ENCODE data around the gene C16orf46. TPM values are rescaled to one million over a fixed set of nuclear protein-coding genes. Genes with fewer than 3 reads are reported as not detected.
A peak's percentile ranks its signal among the peaks of the same experiment; 100 is the strongest.

Gene C16orf46
- total and polyA plus RNA-seq, 9 of the 15 experiments (the other 6 are each of a cell fraction or from before 2014, with no cell fraction given) = 0.10 to 0.98 (median 0.41) TPM; not detected in 1

DNA sequence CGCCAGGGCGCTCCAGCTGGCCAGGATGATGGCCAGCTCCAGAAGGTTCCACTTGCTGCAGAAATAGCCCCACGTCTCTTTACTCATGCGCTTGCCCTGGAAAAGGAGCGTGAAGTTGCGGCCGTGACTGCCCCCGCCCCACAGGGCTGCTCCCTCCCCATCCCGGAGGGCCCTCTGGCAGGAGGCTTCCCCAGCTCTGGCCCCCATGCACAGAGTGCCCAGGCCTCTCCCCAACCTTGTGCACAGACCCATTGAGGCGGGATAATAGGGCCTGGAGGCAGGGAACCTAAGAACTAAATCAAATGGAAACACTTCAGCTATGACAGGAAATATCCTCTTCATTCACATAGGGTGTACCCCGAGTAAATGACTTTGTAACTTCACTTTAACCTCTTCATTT lies 40.4 kb upstream of the C16orf46 start:
- WGBS (ENCODE audit: insufficient coverage, low coverage, missing lambda C conversion rate) = 2% methylated on average over 11 of the region's 11 CpGs
- H3K27me3 ChIP-seq (ENCODE audit: control insufficient read depth in 2 of 2, insufficient read depth in 2 of 2, low read length in 2 of 2) = peaks cover 55 to 80% of the 10 kb centered on the region in 2 experiments

GRCh38 chr16:81116285-81116684 lies 39.2 kb upstream of the C16orf46 start:
- WGBS (ENCODE audit: insufficient coverage, low coverage, missing lambda C conversion rate) = 4% methylated on average over 9 of the region's 9 CpGs

More for the DNA sequence above, 40.4 kb upstream of the C16orf46 start:
- intact Hi-C loops (cut with micrococcal nuclease) = no loop called here
- in situ Hi-C loops (cut with MboI) = no loop called here
- Histone ChIP-seq H3K79me2 (ENCODE audit: control insufficient read depth, insufficient read depth, low read length) (no peaks in the 10 kb centered on the region), H3K4me3 (no peak overlapping the region), H3K27ac (ENCODE audit: extremely low read depth, low read depth, low read length) (no peak overlapping the region), H3K9me3 (replicated peaks; ENCODE audit: control insufficient read depth, insufficient read depth, low read depth, low read length) (no peaks in the 10 kb centered on the region), H3K36me3 (ENCODE audit: control insufficient read depth, insufficient read depth, low read length) (no peaks in the 10 kb centered on the region), H3K4me2 (ENCODE audit: insufficient read depth, low read length) (no peak overlapping the region), H3K9ac (ENCODE audit: insufficient read depth in 1 of 2, low read depth in 2 of 2, low read length in 2 of 2) (no peak overlapping the region; a peak in 1 of 4 replicates), H3K4me1 (replicated peaks in 1 of 2; ENCODE audit: control insufficient read depth in 2 of 2, insufficient read depth in 2 of 2, low read length in 2 of 2) (peaks cover 0 to 3% of the 10 kb centered on the region in 2 experiments; a peak in 2 of 5 replicates), H4K20me1 (replicated peaks; ENCODE audit: control insufficient read depth, insufficient read depth, low read length) (no peaks in the 10 kb centered on the region), H3K9me1 (ENCODE audit: control insufficient read depth, insufficient read depth, low read length) (no peaks in the 10 kb centered on the region), H2AFZ (ENCODE audit: low read depth, low read length) (no peak overlapping the region)
- no peak for DNase-seq (ENCODE audit: extremely low read depth in 1 of 4, low spot score in 3 of 4)
- no TSS peak for BruUV-seq (replicated peaks)
- ATAC-seq = peak; percentile 29
- CTCF ChIA-PET (ENCODE audit: low intra/inter-chr PET ratio) = interaction anchor here (0.5 to 0.6 kb wide), 2 partner anchors 22 to 486 kb away, joined by 3 read pairs; no protein-coding TSS in a partner anchor
- FAIRE-seq = no peak
- TF ChIP-seq GATAD2A (IDR thresholded peaks at IDR 0.05) = no peak
- no peak for TF ChIP-seq ZNF174 (CRISPR knock-in tag; IDR thresholded peaks at IDR 0.05)
- TF ChIP-seq FOXJ2 (tag; IDR thresholded peaks at IDR 0.05) = no peak
- POLR2A ChIA-PET = no interaction called here

More at GRCh38 chr16:81116285-81116684, 39.2 kb upstream of the C16orf46 start:
- no peak for FAIRE-seq
- Histone ChIP-seq H3K4me3 (no peak overlapping the region), H3K27me3 (ENCODE audit: control insufficient read depth in 2 of 2, insufficient read depth in 2 of 2, low read length in 2 of 2) (peaks cover 58 to 83% of the 10 kb centered on the region in 2 experiments), H2AFZ (ENCODE audit: low read depth, low read length) (no peak overlapping the region), H3K9ac (ENCODE audit: insufficient read depth in 1 of 2, low read depth in 2 of 2, low read length in 2 of 2) (no peak overlapping the region), H3K9me1 (ENCODE audit: control insufficient read depth, insufficient read depth, low read length) (no peaks in the 10 kb centered on the region), H3K9me3 (replicated peaks; ENCODE audit: control insufficient read depth, insufficient read depth, low read depth, low read length) (no peaks in the 10 kb centered on the region), H3K27ac (ENCODE audit: extremely low read depth, low read depth, low read length) (no peak overlapping the region), H3K4me2 (ENCODE audit: insufficient read depth, low read length) (no peak overlapping the region), H3K4me1 (replicated peaks in 1 of 2; ENCODE audit: control insufficient read depth in 2 of 2, insufficient read depth in 2 of 2, low read length in 2 of 2) (peaks cover 0 to 3% of the 10 kb centered on the region in 2 experiments; a peak in 1 of 5 replicates), H3K36me3 (ENCODE audit: control insufficient read depth, insufficient read depth, low read length) (no peaks in the 10 kb centered on the region), H4K20me1 (replicated peaks; ENCODE audit: control insufficient read depth, insufficient read depth, low read length) (peaks cover 3% of the 10 kb centered on the region; the same call in 1 of the 2 replicates), H3K79me2 (ENCODE audit: control insufficient read depth, insufficient read depth, low read length) (no peaks in the 10 kb centered on the region)
- intact Hi-C loops (cut with micrococcal nuclease) (no loop called here), in situ Hi-C loops (cut with MboI) (no loop called here)
- BruUV-seq (replicated peaks) = no TSS peak
- POLR2A ChIA-PET = interaction anchor here (0.7 kb wide), 1 partner anchor 115 kb away, joined by 5 read pairs; no protein-coding TSS in a partner anchor
- no peak for DNase-seq (ENCODE audit: extremely low read depth in 1 of 4, low spot score in 3 of 4)
- ATAC-seq = no peak
- peak; percentile 79 for TF ChIP-seq RAD51 (IDR thresholded peaks at IDR 0.05; ENCODE audit: borderline replicate concordance, low read depth)
- TF ChIP-seq, protein P1, sequence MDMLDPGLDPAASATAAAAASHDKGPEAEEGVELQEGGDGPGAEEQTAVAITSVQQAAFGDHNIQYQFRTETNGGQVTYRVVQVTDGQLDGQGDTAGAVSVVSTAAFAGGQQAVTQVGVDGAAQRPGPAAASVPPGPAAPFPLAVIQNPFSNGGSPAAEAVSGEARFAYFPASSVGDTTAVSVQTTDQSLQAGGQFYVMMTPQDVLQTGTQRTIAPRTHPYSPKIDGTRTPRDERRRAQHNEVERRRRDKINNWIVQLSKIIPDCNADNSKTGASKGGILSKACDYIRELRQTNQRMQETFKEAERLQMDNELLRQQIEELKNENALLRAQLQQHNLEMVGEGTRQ (CRISPR knock-in tag; IDR thresholded peaks at IDR 0.05) = peak; percentile 39; the same call in 1 of the 2 replicates
- no peak for TF ChIP-seq TCFL5 (CRISPR knock-in tag; conservative IDR thresholded peaks at IDR 0.05)
- peak; percentile 54 for TF ChIP-seq CBFA2T2 (conservative IDR thresholded peaks at IDR 0.05)
- no peak for TF ChIP-seq NFYB (IDR thresholded peaks at IDR 0.05; ENCODE audit: extremely low read depth, insufficient read length)
- TF ChIP-seq ZFP36 (IDR thresholded peaks at IDR 0.05; ENCODE audit: low read depth, low read length, partially characterized antibody) = peak; percentile 32
- peak; percentile 66; the same call in 1 of the 2 replicates for TF ChIP-seq TOE1 (IDR thresholded peaks at IDR 0.05; ENCODE audit: borderline replicate concordance)
- no peak for TF ChIP-seq TOE1 (CRISPR knock-in tag; IDR thresholded peaks at IDR 0.05; ENCODE audit: borderline replicate concordance, low read depth)
- peak; percentile 94 for TF ChIP-seq TFE3 (CRISPR knock-in tag; IDR thresholded peaks at IDR 0.05)
- CTCF ChIA-PET (ENCODE audit: low intra/inter-chr PET ratio) = interaction anchor here (0.6 kb wide), 1 partner anchor 76 kb away, joined by 3 read pairs; no protein-coding TSS in a partner anchor
